SU-DHL-6 (cell line): ENCODE data around the gene TMCC1.
A peak's percentile ranks its signal among the peaks of the same experiment; 100 is the strongest.

Experiments used
- H2AFZ ChIP-seq: fragments of 200-600 bp; sonication (generic); 2 replicates; pipeline ENCODE4 v1.6.1; 2014; ENCODE audit warnings: low read depth, mild to moderate bottlenecking, moderate library complexity, mixed read lengths, antibody characterized with exemption, low read length; ENCODE audit not compliant: severe bottlenecking
- H3F3A ChIP-seq: fragments of 200-600 bp; shearing (Covaris generic); 2 replicates; pipeline ENCODE4 v1.6.0; 2016; ENCODE audit warnings: antibody characterized with exemption, mild to moderate bottlenecking; ENCODE audit not compliant: insufficient read depth
- H3K27ac ChIP-seq: fragments of 200-600 bp; sonication (generic); 2 replicates; pipeline ENCODE4 v1.5.1; 2016; ENCODE audit warnings: low read depth, mild to moderate bottlenecking, low read length, moderate library complexity, mixed read lengths
- H3K27me3 ChIP-seq: fragments of 200-600 bp; sonication (generic), shearing (Covaris generic); 2 replicates; pipeline ENCODE4 v1.6.0; 2014; ENCODE audit warnings: mild to moderate bottlenecking, low read length
- H3K36me3 ChIP-seq: fragments of 200-600 bp; sonication (generic); 2 replicates; pipeline ENCODE4 v1.6.1; 2014; ENCODE audit warnings: mild to moderate bottlenecking, low read length, mixed read lengths
- H3K4me2 ChIP-seq: fragments of 300-600, 200-600 bp; shearing (Covaris generic), sonication (generic); 2 replicates; pipeline ENCODE4 v1.6.0; 2014; ENCODE audit warnings: low read length, low read depth, mild to moderate bottlenecking; ENCODE audit not compliant: poor library complexity, severe bottlenecking
- H3K4me3 ChIP-seq: fragments of 200-600 bp; sonication (generic); 2 replicates; pipeline ENCODE4 v1.5.1; 2014; ENCODE audit warnings: antibody characterized with exemption, low read length, mild to moderate bottlenecking, mixed read lengths; ENCODE audit not compliant: insufficient read depth, poor library complexity, severe bottlenecking
- H3K79me2 ChIP-seq: fragments of 200-600 bp; sonication (generic); 2 replicates; pipeline ENCODE4 v1.6.1; 2014; ENCODE audit warnings: mild to moderate bottlenecking, low read length, moderate library complexity; ENCODE audit not compliant: insufficient read depth
- H3K9ac ChIP-seq: fragments of 200-600 bp; sonication (generic); 2 replicates; pipeline ENCODE4 v1.7.0; 2014; ENCODE audit warnings: mild to moderate bottlenecking, low read length
- H3K9me2 ChIP-seq: fragments of 200-600 bp; sonication (generic); replicated peaks from 2 replicates; pipeline ENCODE4 v1.6.1; 2014; ENCODE audit warnings: low read length; ENCODE audit not compliant: insufficient read depth
- H3K9me3 ChIP-seq: fragments of 200-600 bp; sonication (generic); 2 replicates; pipeline ENCODE4 v1.6.1; 2014; ENCODE audit warnings: low read length, mixed read lengths; ENCODE audit not compliant: insufficient read depth
- H4K20me1 ChIP-seq: fragments of 200-600 bp; sonication (generic); 2 replicates; pipeline ENCODE4 v1.6.1; 2014; ENCODE audit warnings: low read depth, mild to moderate bottlenecking, antibody characterized with exemption, low read length, moderate library complexity, mixed read lengths
- CTCF ChIP-seq: fragments of 200-600 bp; sonication (generic); IDR thresholded peaks from one replicate; pipeline ENCODE4 v1.5.1; 2017; ENCODE audit warnings: antibody characterized with exemption, mild to moderate bottlenecking, low read length, moderate library complexity; ENCODE audit not compliant: insufficient read depth, poor library complexity, severe bottlenecking
- EZH2phosphoT487 ChIP-seq: fragments of 200-600 bp; sonication (generic), shearing (Covaris generic); conservative IDR thresholded peaks from 2 replicates; pipeline ENCODE4 v1.6.1; 2018; ENCODE audit warnings: mild to moderate bottlenecking, antibody characterized with exemption, low read length, moderate library complexity, mixed read lengths

The TMCC1 gene

GRCh38 chr3:129651435-129652202 lies 241.9 kb downstream of the TMCC1 start:
- Histone ChIP-seq H3K9me3 (no peaks in the 10 kb centered on the region), H3K9me2 (no peaks in the 10 kb centered on the region), H4K20me1 (no peaks in the 10 kb centered on the region), H3K4me3 (no peak overlapping the region), H3K27ac (no peak overlapping the region), H3K9ac (no peak overlapping the region), H3F3A (no peaks in the 10 kb centered on the region), H2AFZ (no peak overlapping the region), H3K4me2 (no peak overlapping the region), H3K79me2 (no peaks in the 10 kb centered on the region), H3K36me3 (no peaks in the 10 kb centered on the region), H3K27me3 (no peaks in the 10 kb centered on the region)
- TF ChIP-seq CTCF (no peak), EZH2phosphoT487 (no peak)

- Histone ChIP-seq H3F3A (no peaks in the 10 kb centered on the region), H3K79me2 (no peaks in the 10 kb centered on the region)
These were observed 243.1 kb downstream of the TMCC1 start for GRCh38 chr3:129650256-129650872.

GRCh38 chr3:129648391-129648790 lies 245.1 kb downstream of the TMCC1 start:
- Histone ChIP-seq H4K20me1 (no peaks in the 10 kb centered on the region), H3K27ac (no peak overlapping the region), H3K4me2 (no peak overlapping the region), H3K36me3 (no peaks in the 10 kb centered on the region), H3K4me3 (no peak overlapping the region), H3K9ac (no peak overlapping the region), H3K9me3 (no peaks in the 10 kb centered on the region), H3K27me3 (no peaks in the 10 kb centered on the region), H3K9me2 (no peaks in the 10 kb centered on the region), H3F3A (no peaks in the 10 kb centered on the region), H2AFZ (no peak overlapping the region), H3K79me2 (no peaks in the 10 kb centered on the region)
- TF ChIP-seq CTCF (no peak), EZH2phosphoT487 (no peak)

More at GRCh38 chr3:129650256-129650872, 243.1 kb downstream of the TMCC1 start:
- Histone ChIP-seq H3K27ac (no peak overlapping the region), H3K4me3 (no peak overlapping the region), H3K36me3 (no peaks in the 10 kb centered on the region), H4K20me1 (no peaks in the 10 kb centered on the region), H3K9me2 (no peaks in the 10 kb centered on the region), H3K9me3 (no peaks in the 10 kb centered on the region), H3K9ac (no peak overlapping the region), H3K27me3 (no peaks in the 10 kb centered on the region), H3K4me2 (no peak overlapping the region), H2AFZ (no peak overlapping the region)
- TF ChIP-seq EZH2phosphoT487 (no peak), CTCF (peak; percentile 78)
